CD4-positive, alpha-beta T cell treated with Interleukin-4 for 1 hour (primary cell): ENCODE results near the gene MBD1.
A peak's percentile ranks its signal among the peaks of the same experiment; 100 is the strongest.
"Not testable (repeated sequence)": the region's sequence is repeated elsewhere in the genome, so short reads cannot be mapped to it uniquely, and the experiment has no call there.

Experiments
- DNase-seq, 2 donors: peaks; one replicate each; pipeline ENCODE4 v3.0.0-alpha.2; 2020 to 2022

Gene MBD1, protein sequence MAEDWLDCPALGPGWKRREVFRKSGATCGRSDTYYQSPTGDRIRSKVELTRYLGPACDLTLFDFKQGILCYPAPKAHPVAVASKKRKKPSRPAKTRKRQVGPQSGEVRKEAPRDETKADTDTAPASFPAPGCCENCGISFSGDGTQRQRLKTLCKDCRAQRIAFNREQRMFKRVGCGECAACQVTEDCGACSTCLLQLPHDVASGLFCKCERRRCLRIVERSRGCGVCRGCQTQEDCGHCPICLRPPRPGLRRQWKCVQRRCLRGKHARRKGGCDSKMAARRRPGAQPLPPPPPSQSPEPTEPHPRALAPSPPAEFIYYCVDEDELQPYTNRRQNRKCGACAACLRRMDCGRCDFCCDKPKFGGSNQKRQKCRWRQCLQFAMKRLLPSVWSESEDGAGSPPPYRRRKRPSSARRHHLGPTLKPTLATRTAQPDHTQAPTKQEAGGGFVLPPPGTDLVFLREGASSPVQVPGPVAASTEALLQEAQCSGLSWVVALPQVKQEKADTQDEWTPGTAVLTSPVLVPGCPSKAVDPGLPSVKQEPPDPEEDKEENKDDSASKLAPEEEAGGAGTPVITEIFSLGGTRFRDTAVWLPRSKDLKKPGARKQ

DNA sequence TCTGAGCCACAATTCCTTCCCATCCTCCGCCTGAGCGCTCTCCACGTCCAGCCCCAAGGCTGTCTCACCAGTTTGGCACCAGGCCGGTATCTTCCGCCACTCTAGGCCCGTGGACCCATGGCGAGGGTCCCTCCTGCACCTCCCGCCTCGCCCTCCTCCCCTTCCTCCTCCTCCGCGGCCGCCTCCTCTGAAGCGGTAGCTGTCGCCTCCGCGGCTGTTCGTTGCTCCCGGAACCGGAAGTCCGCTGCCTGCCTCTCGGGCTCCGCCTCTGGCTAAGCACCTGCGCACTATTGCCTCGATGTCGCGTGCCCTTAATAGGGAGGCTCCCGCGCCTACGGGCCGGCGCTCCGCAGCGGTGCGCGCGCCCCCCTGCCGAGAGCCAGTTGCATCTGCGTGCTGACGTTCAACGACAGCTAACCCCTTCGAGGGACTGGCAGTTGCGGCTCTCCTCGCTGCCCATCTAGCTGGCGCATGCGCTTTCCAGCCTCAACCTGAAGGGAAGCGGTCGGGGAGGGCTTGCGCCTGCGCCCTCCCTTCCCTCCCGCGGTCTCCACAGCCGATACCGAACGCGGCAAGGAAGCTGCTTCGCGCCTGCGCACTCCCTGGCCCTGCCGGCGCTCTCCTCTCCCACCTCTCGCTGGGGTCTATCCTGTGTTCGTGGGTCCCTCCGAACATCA, at the start of gene MBD1:
Gene MBD1 (minus strand): TSS at position 229 of the 677 bp plus-strand sequence. CDS start 1,531 bp downstream, outside the sequence.
- DNase-seq, result peak; percentile 98 to 99

DNA sequence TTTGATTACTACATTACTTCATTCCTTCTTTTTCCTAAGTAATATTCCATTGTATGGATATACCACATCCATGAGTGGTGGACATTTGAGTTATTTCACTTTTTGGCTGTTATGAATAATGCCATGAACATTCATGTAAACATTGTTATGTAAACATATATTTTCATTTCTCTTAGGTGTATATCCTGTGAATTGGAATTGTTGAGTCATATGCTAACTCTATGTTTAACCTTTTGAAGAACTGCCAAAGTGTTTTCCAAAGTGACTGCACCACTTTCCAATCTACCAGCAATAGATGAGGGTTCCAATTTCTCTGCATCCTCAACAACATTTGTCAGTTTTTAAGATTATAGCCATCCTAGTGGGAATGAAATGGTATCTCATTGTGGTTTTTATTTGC, 48.9 kb upstream of the MBD1 start:
- no peak for DNase-seq

DNA sequence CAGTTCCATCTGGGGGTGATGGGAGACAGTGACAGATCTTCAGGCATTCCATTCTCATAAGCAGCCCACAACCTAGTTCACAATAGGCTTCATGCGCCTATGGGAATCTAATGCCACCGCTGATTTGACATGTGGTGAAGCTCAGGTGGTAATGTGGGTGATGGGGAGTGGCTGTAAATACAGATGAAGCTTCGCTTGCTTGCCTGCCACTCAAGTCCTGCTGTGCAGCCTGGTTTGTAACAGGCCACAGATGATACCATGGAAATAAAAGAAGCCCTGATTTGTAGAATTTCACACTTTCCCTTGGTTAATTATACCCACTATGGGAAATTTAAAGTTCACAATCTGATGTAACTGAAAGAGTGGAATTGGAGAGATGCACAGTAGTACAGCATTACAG, 46.7 kb upstream of the MBD1 start:
- DNase-seq, result no peak

DNA sequence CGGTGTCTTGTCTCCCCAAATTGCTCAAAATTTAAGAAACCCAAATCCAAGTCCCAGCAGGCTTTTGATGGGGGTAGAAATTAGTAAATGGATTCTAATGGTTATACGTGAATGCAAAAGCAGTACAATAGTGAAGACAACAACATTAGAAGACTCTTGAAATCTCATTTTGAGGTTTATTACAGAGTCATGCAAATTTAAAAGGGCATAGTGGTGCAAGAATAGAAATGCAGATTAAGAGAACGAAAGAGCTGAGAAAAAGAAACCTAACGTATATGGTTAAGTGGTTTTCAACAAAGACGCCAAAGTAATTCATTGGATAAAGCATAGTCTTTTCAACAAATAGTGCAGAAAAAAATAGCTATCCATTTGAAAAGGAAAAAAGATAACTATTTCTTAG, 39.4 kb upstream of the MBD1 start:
- no peak for DNase-seq

DNA sequence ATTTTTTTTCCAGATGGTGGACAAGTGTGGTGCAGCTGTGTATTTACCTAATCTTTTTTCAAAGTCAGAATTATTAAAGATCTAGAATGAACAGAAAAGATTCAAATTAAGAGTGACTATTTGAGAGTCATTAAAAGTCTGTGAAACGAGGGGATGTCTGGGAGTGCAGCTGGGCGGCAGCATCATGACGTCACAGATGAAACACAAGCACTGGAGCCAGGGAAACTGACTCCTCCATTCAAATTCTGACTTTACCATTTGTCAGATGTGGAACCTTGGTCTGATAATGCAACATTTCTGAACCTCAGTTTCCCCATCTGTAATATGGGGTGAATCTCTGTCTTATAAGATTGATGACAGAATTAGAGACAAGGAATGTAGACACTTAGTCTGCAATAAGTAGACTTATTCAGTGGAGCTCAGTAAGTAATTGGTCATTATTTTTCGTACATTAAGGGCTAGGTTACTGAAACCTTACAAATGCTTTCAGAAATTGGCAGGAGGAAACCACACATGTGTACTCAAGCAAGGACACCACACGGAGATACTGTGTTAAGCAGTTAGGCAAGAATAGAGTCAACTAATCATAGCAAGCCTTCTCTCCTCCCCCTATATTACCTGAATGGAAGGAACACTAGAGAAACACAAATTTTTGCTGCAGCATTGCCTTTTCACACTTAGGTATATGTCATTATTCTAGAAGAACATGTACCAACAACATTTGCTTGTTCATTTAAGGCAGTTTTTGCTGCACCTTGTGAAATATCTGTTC, 34.0 kb upstream of the MBD1 start:
- DNase-seq, result no peak

DNA sequence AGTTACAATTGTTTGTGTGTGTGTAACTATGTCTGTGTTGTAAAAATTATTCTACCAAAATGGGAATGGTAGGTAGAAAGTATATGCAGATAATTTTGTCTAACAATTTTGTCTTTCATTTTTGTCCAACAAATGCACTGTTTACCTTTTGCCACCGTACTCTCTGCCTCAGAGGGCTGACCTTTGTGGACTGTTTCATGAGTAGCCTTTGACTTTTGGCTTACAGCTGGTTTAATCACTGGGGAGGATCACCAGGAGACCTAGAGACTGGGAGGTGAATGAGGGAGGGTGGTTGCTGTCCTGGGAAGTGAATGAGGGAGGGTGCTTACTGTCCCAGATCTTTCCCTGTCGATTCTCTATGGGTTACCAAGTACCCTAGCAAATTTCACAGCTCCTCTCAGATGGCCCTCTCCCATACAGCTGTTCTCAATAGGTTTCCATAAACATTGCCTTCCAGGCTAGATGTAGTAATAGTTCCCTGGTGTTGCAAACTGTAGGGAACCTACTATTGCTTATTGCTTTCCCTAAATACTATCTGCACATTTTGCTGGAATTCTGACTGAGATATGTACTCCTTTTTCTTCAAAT, 32.6 kb upstream of the MBD1 start:
- no peak for DNase-seq

DNA sequence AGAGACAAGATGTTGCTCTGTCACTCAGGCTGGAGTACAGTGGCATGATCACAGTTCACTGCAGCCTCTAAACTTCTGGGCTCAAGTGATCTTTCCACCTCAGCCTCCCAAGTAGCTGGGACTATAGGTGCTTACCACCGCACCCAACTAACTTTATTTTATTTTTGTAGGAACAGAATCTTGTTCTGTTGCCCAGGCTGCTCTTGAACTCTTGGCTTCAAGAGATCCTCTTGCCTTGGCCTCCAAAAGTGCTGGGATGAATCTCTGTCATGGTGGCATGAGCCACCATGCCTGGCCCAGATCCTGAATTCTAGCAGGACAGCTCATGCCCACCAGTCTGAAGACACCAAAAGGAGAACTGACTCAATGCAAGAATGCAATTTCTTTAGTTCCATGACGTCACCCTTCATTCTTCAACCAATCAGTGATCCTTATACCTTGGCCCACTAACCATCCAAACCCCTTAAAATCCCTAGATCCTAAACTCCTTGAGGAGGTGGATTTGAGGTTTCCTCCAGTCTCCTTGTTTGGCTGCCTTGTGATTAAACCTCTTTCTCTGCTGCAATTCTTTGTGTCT, 31.8 kb upstream of the MBD1 start:
- no peak for DNase-seq

DNA sequence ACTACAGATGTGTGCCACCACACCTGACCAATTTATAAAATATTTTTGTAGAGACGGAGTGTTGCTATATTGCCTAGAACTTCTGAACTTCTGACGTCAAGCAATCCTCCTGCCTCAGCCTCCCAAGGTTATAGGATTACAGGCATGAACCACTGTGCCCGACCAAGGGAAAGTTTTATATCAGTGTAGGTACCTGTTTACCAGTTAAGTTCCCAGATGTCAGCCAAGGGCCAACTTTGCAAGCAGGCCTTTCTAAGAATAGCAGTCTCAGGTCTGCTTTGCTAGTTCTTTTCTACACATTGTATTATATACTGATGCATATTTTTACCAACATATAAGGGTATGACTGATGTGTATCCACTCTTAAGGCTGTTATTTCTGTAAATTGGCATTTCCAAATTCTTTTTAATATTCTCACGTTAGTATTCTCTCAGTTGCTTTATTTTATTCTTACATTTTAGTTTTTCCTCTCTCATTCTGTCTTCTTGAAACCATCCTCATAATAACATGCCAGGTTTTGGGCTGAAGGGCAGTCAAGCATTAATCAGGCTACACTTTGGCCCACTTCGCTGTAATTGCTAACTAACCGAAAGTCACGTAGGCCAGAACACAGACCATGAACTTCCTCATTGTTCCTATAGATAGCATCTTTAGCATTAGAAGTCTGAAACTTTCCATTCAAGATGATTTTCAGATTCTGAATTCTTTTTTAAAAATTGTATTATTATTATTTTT, 31.1 kb upstream of the MBD1 start:
- no peak for DNase-seq

DNA sequence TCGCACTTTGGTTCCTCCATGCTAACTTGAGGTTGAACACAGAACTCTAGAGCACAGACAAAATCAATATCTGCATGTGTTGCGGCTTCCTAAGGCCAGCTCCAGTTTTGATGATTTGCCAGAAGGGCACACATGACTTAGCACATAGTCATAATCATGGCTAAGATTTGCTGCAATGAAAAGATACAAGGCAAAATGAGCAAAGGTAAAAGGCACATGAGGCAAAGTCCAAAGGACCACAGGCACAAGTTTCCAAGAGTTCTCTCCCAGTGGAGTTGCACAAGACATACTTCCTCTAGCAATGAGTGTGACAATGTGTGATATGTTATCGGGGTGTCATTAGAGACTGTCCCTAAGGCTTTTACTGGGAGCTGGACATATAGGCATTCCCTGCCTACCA, 30.3 kb upstream of the MBD1 start:
- no peak for DNase-seq

DNA sequence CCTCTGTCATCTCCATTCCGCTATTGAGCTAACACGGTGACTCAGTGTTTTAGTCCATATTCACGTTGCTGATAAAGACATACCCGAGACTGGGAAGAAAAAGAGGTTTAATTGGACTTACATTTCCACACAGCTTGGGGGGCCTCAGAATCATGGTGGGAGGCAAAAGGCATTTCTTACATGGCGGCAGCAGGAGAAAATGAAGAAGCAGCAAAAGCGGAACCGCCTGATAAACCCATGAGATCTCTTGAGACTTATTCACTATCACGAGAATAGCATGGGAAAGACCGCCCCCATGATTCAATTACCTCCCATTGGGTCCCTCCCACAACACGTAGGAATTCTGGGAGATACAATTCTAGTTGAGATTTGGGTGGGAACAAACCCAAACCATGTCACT, 28.8 kb upstream of the MBD1 start:
- DNase-seq, result no peak

DNA sequence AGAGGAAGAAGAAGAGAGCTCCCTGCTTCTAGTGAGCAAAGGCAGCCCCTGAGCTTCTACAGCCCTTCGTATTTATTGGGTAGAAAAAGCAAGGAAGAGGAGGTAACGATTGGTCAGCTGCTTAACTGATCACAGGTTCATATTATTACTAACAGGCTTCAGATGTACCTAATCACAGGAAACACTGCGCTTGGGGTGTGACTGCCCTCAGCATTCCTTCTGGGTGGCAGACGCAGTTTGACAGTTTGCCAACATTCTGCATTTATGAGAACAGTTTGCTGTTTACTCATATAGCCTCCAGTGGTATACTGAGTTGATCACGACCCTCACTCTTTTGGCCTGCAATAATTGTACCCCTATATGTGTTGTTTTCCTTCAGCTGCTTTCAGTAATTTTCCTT, 27.5 kb upstream of the MBD1 start:
- not testable (repeated sequence) for DNase-seq

DNA sequence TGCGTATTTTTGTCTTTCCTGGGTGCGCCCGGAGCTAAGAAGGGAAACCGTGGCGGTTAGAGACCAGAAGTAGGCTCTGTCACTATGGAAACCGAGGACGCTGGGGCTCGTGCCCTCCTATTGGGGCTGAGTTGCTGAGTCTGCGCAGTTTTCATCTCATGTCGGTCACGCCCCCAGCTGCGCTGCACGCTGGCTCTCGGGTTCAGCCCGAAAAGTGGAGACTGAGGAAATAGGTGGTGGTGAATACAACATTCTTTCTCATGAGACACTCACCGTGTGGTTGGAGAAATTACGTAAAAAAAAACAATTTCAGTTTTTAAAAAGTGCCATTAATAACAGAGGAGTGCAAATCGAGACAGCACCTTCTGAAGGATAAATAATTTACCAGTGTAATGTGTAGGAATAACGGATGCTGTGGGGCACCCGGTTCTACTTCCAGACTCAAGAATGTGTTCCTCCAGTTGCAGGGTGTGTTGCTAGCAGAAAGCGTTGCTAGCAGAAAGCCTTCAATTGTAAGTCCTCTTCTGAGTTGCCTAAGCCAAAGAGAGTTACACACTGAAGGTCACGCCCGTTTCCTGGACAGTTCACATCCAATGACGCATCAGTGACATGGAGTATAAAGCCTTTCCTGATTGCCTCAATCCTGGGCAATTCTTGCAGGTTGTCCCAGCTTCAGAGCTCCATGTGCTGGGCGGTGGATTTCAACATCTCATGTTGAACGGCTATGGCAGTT, 26.6 kb upstream of the MBD1 start:
- DNase-seq, result peak; percentile 92 to 93

DNA sequence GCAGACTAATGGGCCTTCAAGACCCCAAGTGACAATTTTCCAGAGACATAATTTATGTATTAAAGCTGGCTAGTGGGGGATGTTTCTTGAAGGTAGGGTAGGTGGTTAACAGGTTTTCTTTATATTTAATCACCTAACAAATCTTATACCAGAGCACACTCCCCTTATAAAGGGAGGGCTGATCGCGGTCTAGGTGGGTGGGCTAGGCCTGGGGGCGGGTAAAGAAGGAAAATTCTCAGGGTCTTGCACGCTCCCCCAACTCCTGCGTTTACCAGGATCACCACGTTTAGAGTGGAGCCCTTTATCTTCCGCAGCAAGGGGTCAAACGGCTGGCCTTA, 26.0 kb upstream of the MBD1 start:
- DNase-seq, result no peak

DNA sequence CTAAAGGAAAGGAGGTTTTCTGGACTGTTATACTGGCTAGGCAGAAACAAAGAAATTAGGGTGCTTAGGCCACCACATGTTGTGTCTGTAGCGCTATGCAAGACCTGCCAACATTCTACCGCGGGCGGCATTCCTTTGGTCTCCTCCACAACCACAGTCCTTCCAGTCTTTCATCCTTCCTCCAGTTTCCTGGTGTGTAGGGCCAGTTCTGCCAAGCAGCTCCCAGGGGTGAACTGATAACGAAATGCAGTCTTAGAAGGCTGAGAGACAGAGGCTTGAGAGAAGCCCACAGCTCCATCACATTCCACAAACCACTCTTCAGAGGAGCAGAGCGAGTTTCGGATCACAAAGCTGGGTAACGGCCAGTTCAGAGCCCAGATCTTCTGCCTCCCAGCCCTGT, 25.6 kb upstream of the MBD1 start:
- no peak for DNase-seq

DNA sequence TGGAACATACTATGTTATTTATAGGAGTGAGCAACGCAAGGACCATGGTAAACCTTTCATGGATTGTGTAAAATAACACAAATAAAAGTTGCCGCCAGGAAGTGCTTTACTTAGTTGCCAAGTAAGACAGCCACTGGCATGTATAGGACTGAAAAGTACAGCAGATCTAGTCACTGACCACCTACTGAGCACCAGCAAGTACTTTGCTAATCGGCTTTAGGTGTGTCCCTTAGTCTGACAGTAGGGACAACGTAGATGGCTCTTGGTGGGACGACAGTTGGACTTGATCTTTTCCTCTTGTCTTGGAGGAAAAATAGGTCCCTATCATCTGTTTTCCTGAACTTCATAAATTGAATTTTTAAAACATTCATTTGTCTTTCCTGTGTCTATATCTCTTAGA, 19.8 kb upstream of the MBD1 start:
- DNase-seq, result no peak

DNA sequence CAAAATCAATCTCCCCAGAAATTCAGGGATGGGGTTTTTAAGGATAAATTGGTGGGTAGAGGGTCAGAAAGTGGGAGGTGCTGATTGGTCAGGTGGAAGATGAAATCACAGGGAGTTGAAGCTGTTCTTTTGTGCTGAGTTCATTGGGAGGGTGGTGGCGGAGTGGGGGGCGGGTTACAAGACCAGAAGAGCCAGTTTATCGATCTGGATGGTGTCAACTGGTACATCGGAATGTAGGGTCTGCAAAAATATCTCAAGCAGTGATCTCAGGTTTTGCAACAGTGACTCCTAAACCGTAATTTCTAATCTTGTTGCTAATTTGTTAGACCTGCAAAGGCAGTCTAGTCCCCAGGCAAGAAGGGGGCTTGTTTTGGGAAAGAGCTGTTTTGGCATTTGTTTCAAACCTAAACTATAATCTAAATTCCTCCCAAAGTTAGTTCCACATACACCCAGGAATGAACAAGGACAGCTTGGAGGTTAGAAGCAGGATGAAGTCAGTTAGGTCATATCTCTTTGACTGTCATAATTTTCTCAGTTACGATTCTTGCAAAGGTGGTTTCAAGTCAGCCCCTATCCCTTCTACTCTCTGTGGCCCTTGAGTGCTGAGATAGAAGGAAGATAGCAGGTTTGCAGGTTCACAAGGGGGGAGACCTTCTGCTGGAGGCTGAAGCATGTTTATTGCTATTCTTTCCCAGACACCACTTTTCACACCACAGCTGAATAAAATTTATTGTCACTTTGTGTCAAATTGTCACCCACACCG, 18.5 kb upstream of the MBD1 start:
- DNase-seq, result no peak

DNA sequence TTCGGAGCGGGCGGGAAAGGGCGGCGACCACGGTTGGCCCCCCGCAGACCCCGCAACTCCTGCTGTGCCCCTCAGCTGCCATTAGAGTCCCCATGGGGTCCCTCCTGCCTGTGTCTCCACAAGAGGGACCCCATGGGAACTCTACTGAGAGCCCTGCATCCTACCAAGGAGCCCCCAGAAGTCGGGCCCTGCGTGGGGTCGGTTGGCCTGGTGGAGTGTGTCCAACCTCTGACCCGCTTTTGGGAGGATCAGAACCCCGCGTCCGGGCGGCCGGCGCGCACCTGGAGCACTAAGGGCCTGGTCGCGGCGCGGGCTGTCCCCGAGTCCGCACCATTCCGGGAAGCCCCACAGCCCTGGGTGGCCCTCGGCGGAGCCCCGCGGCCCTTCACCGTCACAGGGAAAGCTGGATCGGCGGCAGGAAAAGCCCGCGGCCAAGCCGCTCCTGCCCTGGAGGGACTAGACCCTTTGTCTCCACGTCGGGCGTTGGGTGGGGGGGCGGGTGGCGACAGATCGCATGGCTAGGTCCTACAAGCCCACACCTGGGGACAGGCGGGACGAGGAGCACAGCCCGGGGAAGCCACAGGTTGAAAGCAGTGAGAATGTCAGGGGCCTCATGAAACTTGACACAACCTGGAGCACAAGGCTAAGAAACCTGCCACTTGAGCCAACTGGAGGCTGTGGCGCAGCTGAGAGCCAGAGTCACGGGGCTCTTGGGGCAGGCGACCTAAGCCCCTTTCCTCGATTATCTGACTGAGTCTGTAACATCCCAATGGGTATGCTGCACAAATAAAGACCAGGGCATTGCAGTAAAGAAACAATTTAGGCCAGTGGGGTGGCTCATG, 17.3 kb upstream of the MBD1 start:
- DNase-seq, result no peak

DNA sequence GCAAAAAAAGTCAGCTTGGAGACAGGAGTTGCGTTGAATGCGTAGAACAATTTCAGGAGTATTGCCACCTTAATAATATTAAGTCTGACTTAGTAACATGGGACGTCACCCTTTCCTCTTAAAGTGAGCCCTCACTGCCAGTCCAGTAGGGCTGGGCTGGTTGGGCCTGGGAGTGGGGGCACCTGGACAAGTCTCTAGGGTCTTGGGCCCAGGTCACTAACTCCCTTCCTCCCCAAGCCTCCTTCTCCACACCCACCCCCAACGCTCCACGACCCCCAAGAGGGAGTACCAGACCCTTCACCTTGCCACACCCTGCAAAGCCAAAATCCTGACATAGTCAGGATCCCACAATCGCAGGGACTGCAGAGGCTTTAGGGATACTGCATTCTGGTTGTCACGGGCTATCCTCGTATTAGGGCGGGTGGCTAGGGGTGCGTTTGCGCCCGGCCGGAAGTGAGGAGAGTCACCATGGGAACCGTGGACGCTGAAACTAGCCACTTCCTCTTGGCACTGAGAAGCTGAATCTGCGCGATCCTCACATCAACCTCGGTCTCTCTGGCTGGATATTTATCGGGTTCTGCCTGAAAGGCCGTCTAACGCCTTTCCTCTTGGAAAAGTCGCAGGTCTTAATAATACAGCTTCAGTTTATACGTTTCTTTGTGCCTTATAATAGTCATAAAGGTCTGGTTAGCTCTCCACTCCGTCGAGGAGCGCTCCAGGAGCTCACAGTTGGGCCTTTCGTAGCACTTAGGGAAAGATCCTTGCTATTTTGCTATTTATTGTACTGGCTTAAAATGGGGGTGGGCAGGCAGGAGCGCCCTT, 16.5 kb upstream of the MBD1 start:
- DNase-seq, result peak; percentile 73 to 84

DNA sequence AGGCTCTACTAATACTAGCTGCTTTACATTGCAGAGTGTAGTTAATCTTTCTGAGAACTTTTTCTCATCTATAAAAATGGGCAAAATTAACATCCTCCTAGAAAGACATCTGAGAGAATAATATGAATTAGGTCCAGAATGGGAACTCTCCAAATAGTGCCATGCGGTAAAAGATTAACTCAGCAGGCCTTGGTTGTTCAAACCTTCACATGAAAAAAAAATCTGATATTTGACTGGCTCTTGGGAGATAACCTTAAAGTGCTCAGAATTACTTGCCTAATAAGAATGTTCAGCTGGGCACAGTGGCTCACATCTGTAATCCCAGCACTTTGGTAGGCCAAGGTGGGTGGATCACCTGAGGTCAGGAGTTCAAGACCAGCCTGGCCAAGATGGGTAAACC, 11.7 kb upstream of the MBD1 start:
- no peak for DNase-seq
